ENCODE measurements around the gene IDH3G. TPM values are rescaled to one million over a fixed set of nuclear protein-coding genes. Genes with fewer than 3 reads are reported as not detected.
A peak's percentile ranks its signal among the peaks of the same experiment; 100 is the strongest.

Gene IDH3G
- total RNA-seq, result 10 to 100 TPM; 60.7 to 67.8 (median 64.1) TPM

GRCh38 chrX:153794018-153794896 lies at the start of gene IDH3G, which contains the start of gene SSR4:
Gene IDH3G, minus strand, starts transcription at chrX:153794375. Its CDS starts 49 bp downstream, at chrX:153794326.
Gene SSR4, plus strand, starts transcription at chrX:153794668. Its CDS starts 20 bp downstream, at chrX:153794688.
- DNase-seq, result peak; percentile 50
- 28% methylated on average over 14 of the region's 92 CpGs; no CpG with 5 or more reads in 1 of the 2 donors for WGBS, 2 donors
- peak within 1 kb of the TSS; percentile 52 to 78 (median 67) for H3K4me3 ChIP-seq
- intact Hi-C loops (cut with DNase I), result no loop called here
- H3K27me3 ChIP-seq, result no peaks in the 10 kb centered on the region
- H3K27ac ChIP-seq, result peak within 1 kb of the TSS; percentile 94 to 97 (median 95)
- peaks cover 9 to 51% (median 22%) of the 10 kb centered on the region in 3 donors for H3K4me1 ChIP-seq
- H3K9me3 ChIP-seq, result no peaks in the 10 kb centered on the region
- TF ChIP-seq CTCF (IDR thresholded peaks at IDR 0.05), result no peak
- peak in 2 of 4 donors; percentile 26 to 57 for TF ChIP-seq POLR2A (IDR thresholded peaks at IDR 0.05)
- peaks cover 0 to 47% (median 5%) of the 10 kb centered on the region in 3 donors for H3K36me3 ChIP-seq

GRCh38 chrX:153836921-153837320 lies 42.7 kb upstream of the IDH3G start:
- no peak overlapping the region for H3K4me3 ChIP-seq
- TF ChIP-seq CTCF (IDR thresholded peaks at IDR 0.05), result no peak
- no peak for TF ChIP-seq POLR2A (IDR thresholded peaks at IDR 0.05)
- 85 to 93% methylated on average over 6 of the region's 6 CpGs for WGBS, 2 donors
- intact Hi-C loops (cut with DNase I), result no loop called here
- peaks cover 0 to 6% (median 2%) of the 10 kb centered on the region in 4 donors for H3K27me3 ChIP-seq
- no peaks in the 10 kb centered on the region for H3K36me3 ChIP-seq
- H3K9me3 ChIP-seq, result no peaks in the 10 kb centered on the region
- H3K4me1 ChIP-seq, result no peaks in the 10 kb centered on the region
- no peak overlapping the region for H3K27ac ChIP-seq
- DNase-seq, result no peak

GRCh38 chrX:153832728-153833127 lies 38.6 kb upstream of the IDH3G start:
- H3K27ac ChIP-seq, result no peak overlapping the region
- DNase-seq, result no peak
- 91% methylated on average over 3 of the region's 10 CpGs; no CpG with 5 or more reads in 1 of the 2 donors for WGBS, 2 donors
- TF ChIP-seq POLR2A (IDR thresholded peaks at IDR 0.05) (no peak), CTCF (IDR thresholded peaks at IDR 0.05) (no peak)
- H3K36me3 ChIP-seq, result no peaks in the 10 kb centered on the region
- H3K4me1 ChIP-seq, result peaks cover 0 to 22% (median 4%) of the 10 kb centered on the region in 3 donors
- H3K9me3 ChIP-seq, result no peaks in the 10 kb centered on the region
- intact Hi-C loops (cut with DNase I), result no loop called here
- peaks cover 0 to 43% (median 3%) of the 10 kb centered on the region in 4 donors for H3K27me3 ChIP-seq
- no peak overlapping the region for H3K4me3 ChIP-seq

GRCh38 chrX:153831429-153832150 lies 37.4 kb upstream of the IDH3G start:
- Histone ChIP-seq H3K36me3 (no peaks in the 10 kb centered on the region), H3K4me3 (no peak overlapping the region), H3K27ac (no peak overlapping the region), H3K27me3 (peaks cover 0 to 51% (median 3%) of the 10 kb centered on the region in 4 donors), H3K4me1 (peaks cover 0 to 22% (median 4%) of the 10 kb centered on the region in 3 donors), H3K9me3 (no peaks in the 10 kb centered on the region)
- no peak for DNase-seq
- TF ChIP-seq CTCF (IDR thresholded peaks at IDR 0.05), result no peak
- TF ChIP-seq POLR2A (IDR thresholded peaks at IDR 0.05), result no peak
- WGBS, 2 donors, result 15 to 61% methylated on average over 6 to 19 of the region's 23 CpGs
- intact Hi-C loops (cut with DNase I), result no loop called here
